IMR-90 (cell line): ENCODE measurements around the gene CSGALNACT2.

Source experiments
- BHLHE40 ChIP-seq: fragments of 150-350 bp; IDR thresholded peaks from 2 replicates; pipeline ENCODE4 v1.6.1; 2016; ENCODE audit warnings: mild to moderate bottlenecking, low read depth, low read length
- CEBPB ChIP-seq: IDR thresholded peaks from 2 replicates; pipeline ENCODE4 v1.6.1; 2012; ENCODE audit warnings: low read depth, low read length, improper control_type of control experiment
- CHD1 ChIP-seq: IDR thresholded peaks from 2 replicates; pipeline ENCODE4 v1.6.1; 2012; ENCODE audit warnings: low read depth, low read length, improper control_type of control experiment
- MAFK ChIP-seq: IDR thresholded peaks from 2 replicates; pipeline ENCODE4 v1.6.1; 2012; ENCODE audit warnings: low read depth, low read length, improper control_type of control experiment
- MAZ ChIP-seq: IDR thresholded peaks from 2 replicates; pipeline ENCODE4 v1.6.1; 2012; ENCODE audit warnings: low read depth, mild to moderate bottlenecking, low read length, improper control_type of control experiment, moderate library complexity, borderline replicate concordance
- MXI1 ChIP-seq: IDR thresholded peaks from 2 replicates; pipeline ENCODE4 v1.6.1; 2012; ENCODE audit warnings: low read depth, mild to moderate bottlenecking, low read length, moderate library complexity, borderline replicate concordance
- POLR2A ChIP-seq: IDR thresholded peaks from 2 replicates; pipeline ENCODE4 v1.6.1; 2012; ENCODE audit warnings: mild to moderate bottlenecking, low read depth, low read length
- RAD21 ChIP-seq: IDR thresholded peaks from 2 replicates; pipeline ENCODE4 v1.6.1; 2012; ENCODE audit warnings: low read length, improper control_type of control experiment
- RCOR1 ChIP-seq: IDR thresholded peaks from 2 replicates; pipeline ENCODE4 v1.6.1; 2012; ENCODE audit warnings: mild to moderate bottlenecking, low read length, improper control_type of control experiment; ENCODE audit not compliant: insufficient replicate concordance
- RFX5 ChIP-seq: IDR thresholded peaks from 2 replicates; pipeline ENCODE4 v1.8.0; 2012; ENCODE audit warnings: low read depth, mild to moderate bottlenecking, low read length, moderate library complexity
- SMC3 ChIP-seq: fragments of 150-350 bp; IDR thresholded peaks from 2 replicates; pipeline ENCODE4 v1.6.1; 2016; ENCODE audit warnings: low read depth, mild to moderate bottlenecking, antibody characterized with exemption, low read length, moderate library complexity
- TF ChIP-seq, protein P1 (sequence below): conservative IDR thresholded peaks from 2 replicates; pipeline ENCODE4 v1.5.1; 2012; ENCODE audit warnings: mild to moderate bottlenecking, low read depth, low read length, improper control_type of control experiment
- TF ChIP-seq, protein P2 (sequence below): fragments of 150-350 bp; IDR thresholded peaks from 2 replicates; pipeline ENCODE4 v1.6.1; 2017; ENCODE audit warnings: mild to moderate bottlenecking, antibody characterized with exemption, low read length, low read depth

DNA sequence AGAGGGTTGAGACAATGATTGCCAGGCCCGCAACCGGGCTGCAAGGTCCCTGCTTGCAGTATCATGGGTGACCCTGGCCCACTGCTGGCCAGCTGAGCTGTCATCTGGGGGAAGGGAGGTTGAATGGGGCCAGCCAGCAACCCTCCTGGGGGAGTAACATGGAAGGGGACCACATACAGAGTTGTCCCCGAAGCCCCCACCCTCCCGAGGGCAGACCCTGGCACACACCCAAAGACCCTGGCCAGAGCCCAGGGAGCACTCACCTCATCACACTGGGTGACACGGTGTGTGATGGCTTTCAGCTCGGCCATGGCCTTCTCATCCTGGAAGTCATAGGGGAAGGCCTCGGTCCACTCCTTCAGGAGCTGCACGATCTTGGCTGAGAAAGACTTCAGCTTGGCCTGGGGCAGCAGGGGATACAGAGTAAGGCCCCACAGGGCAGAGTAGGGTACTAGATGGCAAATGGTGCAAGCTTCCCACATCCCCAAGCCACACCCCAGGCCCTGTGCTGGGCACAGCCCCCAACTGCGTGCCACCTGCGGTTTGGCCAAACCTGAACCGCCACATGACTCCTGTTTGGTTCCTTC, 63.4 kb downstream of the CSGALNACT2 start:
- TF ChIP-seq CEBPB (no peak), POLR2A (no peak), CHD1 (no peak), SMC3 (no peak), BHLHE40 (no peak), RAD21 (no peak), RFX5 (no peak), MAFK (no peak), MXI1 (no peak), RCOR1 (no peak), MAZ (no peak)
- TF ChIP-seq, protein P1, sequence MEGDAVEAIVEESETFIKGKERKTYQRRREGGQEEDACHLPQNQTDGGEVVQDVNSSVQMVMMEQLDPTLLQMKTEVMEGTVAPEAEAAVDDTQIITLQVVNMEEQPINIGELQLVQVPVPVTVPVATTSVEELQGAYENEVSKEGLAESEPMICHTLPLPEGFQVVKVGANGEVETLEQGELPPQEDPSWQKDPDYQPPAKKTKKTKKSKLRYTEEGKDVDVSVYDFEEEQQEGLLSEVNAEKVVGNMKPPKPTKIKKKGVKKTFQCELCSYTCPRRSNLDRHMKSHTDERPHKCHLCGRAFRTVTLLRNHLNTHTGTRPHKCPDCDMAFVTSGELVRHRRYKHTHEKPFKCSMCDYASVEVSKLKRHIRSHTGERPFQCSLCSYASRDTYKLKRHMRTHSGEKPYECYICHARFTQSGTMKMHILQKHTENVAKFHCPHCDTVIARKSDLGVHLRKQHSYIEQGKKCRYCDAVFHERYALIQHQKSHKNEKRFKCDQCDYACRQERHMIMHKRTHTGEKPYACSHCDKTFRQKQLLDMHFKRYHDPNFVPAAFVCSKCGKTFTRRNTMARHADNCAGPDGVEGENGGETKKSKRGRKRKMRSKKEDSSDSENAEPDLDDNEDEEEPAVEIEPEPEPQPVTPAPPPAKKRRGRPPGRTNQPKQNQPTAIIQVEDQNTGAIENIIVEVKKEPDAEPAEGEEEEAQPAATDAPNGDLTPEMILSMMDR: no peak
- TF ChIP-seq, protein P2, sequence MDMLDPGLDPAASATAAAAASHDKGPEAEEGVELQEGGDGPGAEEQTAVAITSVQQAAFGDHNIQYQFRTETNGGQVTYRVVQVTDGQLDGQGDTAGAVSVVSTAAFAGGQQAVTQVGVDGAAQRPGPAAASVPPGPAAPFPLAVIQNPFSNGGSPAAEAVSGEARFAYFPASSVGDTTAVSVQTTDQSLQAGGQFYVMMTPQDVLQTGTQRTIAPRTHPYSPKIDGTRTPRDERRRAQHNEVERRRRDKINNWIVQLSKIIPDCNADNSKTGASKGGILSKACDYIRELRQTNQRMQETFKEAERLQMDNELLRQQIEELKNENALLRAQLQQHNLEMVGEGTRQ: no peak
